Erythroblast (primary cell): ENCODE results near the gene LAYN.

Source experiments
- GATA1 ChIP-seq: IDR thresholded peaks from 2 replicates; pipeline ENCODE4 v1.6.1; 2011; ENCODE audit warnings: low read depth, mild to moderate bottlenecking, control low read depth, low read length, moderate library complexity
- POLR2A ChIP-seq: IDR thresholded peaks from 2 replicates; pipeline ENCODE4 v1.6.1; 2011; ENCODE audit warnings: mild to moderate bottlenecking, low read length

GRCh38 chr11:111523343-111523742 lies 17.2 kb upstream of the LAYN start:
- TF ChIP-seq POLR2A: no peak
- TF ChIP-seq GATA1: no peak
